GM12872 (cell line): ENCODE measurements around the gene SCGB1D4.

Source experiments
- TF ChIP-seq, protein P1 (sequence below): IDR thresholded peaks from 3 replicates; pipeline ENCODE4 v1.5.1; 2011; ENCODE audit warnings: low read depth, mild to moderate bottlenecking, low read length, moderate library complexity; ENCODE audit not compliant: insufficient read depth

The SCGB1D4 gene

DNA sequence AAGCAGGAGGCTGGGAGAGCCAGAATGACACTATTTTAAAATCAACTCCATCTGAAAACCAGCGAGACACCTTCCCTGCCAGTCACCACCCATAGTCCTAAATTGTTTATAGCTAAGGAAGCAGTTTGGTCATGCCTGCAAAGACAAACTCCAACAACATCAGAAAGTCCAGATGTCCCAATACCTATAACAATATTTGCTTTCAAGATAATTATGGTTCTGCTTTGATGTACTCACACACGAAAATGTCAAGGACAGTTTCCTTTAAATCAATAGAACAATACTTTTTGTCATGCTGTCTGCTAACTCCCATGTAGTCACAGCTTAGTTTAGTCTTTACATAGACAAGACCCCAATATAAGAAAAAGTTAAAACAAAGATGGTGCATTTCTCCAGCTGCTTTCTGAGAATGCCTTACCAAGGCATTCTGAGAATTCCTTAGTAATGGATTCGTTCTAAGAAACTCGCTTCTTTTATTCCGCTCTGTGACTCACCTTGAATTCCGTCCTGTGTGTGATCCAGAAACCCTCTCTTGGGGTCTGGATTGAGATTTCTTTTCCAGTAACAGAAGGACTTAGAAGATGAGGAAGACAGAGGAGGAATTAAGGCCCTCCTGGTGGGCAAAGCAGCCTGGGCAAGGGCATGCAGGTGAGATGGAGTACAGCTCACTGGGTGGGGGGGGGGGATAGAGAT lies 38.5 kb downstream of the SCGB1D4 start:
- TF ChIP-seq, protein P1, sequence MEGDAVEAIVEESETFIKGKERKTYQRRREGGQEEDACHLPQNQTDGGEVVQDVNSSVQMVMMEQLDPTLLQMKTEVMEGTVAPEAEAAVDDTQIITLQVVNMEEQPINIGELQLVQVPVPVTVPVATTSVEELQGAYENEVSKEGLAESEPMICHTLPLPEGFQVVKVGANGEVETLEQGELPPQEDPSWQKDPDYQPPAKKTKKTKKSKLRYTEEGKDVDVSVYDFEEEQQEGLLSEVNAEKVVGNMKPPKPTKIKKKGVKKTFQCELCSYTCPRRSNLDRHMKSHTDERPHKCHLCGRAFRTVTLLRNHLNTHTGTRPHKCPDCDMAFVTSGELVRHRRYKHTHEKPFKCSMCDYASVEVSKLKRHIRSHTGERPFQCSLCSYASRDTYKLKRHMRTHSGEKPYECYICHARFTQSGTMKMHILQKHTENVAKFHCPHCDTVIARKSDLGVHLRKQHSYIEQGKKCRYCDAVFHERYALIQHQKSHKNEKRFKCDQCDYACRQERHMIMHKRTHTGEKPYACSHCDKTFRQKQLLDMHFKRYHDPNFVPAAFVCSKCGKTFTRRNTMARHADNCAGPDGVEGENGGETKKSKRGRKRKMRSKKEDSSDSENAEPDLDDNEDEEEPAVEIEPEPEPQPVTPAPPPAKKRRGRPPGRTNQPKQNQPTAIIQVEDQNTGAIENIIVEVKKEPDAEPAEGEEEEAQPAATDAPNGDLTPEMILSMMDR: no peak

GRCh38 chr11:62256281-62256680 lies 42.6 kb downstream of the SCGB1D4 start:
- TF ChIP-seq, protein P1: no peak

- TF ChIP-seq, protein P1: no peak
Measured at GRCh38 chr11:62253999-62254542, 44.8 kb downstream of the SCGB1D4 start.

DNA sequence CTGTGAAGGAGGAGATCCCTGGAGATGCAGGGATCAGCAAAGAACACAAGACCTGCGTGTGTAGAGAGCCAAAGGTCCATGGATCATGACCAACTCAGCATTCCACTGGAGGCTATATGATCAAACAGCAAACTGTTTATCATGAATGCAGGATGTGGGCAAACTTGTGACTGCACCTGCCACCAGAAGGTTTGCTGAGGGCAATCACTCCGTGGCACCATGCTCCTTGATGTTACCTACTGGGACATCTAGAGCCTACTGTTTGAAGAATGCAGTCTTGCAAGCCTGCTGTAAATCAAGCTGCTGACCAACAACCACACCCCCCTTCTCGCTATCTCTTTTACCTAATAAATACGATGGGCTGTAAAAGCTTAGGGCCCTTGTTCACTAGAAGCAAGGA lies 47.2 kb downstream of the SCGB1D4 start:
- TF ChIP-seq, protein P1: no peak
